DND-41 (cell line): ENCODE data around the gene PMPCA.

Experiments used
- EZH2 ChIP-seq: IDR thresholded peaks from 3 replicates; pipeline ENCODE4 v1.6.1; 2012; ENCODE audit warnings: borderline replicate concordance, low read depth, mild to moderate bottlenecking, moderate library complexity, low read length, inconsistent platforms; ENCODE audit not compliant: severe bottlenecking
- TF ChIP-seq, protein P1 (sequence below): IDR thresholded peaks from 2 replicates; pipeline ENCODE4 v1.5.1; 2012; ENCODE audit warnings: borderline replicate concordance, low read length, moderate library complexity, mild to moderate bottlenecking; ENCODE audit not compliant: poor library complexity, severe bottlenecking; ENCODE audit errors: extremely low read depth

DNA sequence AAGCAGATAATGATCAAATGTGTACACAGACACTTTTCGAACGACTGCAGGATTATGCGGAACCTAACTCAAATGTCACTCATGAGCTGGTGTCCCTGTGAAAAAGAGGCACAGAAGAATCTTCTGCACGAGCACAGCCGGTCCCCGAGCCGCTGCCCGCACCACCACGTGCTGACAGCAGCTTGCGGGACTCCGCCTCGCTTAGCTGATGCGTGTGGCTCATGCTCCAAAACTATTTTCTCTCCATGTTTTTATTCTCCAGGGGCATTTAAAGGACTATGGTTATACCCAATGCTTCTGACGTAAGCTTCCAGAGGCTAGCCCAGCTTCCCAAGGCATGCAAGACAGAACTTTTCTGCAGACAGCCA lies 62.9 kb downstream of the PMPCA start:
- TF ChIP-seq, protein P1, sequence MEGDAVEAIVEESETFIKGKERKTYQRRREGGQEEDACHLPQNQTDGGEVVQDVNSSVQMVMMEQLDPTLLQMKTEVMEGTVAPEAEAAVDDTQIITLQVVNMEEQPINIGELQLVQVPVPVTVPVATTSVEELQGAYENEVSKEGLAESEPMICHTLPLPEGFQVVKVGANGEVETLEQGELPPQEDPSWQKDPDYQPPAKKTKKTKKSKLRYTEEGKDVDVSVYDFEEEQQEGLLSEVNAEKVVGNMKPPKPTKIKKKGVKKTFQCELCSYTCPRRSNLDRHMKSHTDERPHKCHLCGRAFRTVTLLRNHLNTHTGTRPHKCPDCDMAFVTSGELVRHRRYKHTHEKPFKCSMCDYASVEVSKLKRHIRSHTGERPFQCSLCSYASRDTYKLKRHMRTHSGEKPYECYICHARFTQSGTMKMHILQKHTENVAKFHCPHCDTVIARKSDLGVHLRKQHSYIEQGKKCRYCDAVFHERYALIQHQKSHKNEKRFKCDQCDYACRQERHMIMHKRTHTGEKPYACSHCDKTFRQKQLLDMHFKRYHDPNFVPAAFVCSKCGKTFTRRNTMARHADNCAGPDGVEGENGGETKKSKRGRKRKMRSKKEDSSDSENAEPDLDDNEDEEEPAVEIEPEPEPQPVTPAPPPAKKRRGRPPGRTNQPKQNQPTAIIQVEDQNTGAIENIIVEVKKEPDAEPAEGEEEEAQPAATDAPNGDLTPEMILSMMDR: no peak
- TF ChIP-seq EZH2: no peak
